Mucosa of stomach (tissue), 1 donor: ENCODE data around the gene SLC2A9.
"Not testable (repeated sequence)": the region's sequence is repeated elsewhere in the genome, so short reads cannot be mapped to it uniquely, and the experiment has no call there.

ENCODE experiments used
- H3K27me3 ChIP-seq: one replicate; pipeline ENCODE4 v1.7.0; 2013; ENCODE audit warnings: mild to moderate bottlenecking, low read length; ENCODE audit not compliant: control insufficient read depth, insufficient read depth
- H3K36me3 ChIP-seq: one replicate; pipeline ENCODE4 v1.7.0; 2013; ENCODE audit warnings: low read length; ENCODE audit not compliant: control insufficient read depth, insufficient read depth
- H3K4me1 ChIP-seq: one replicate; pipeline ENCODE4 v1.7.0; 2013; ENCODE audit warnings: mild to moderate bottlenecking, low read length; ENCODE audit not compliant: control insufficient read depth, insufficient read depth
- H3K4me3 ChIP-seq: one replicate; pipeline ENCODE4 v1.7.0; 2013; ENCODE audit warnings: low read length
- H3K9ac ChIP-seq: one replicate; pipeline ENCODE4 v1.7.0; 2013; ENCODE audit warnings: mild to moderate bottlenecking, low read length, moderate library complexity
- H3K9me3 ChIP-seq: one replicate; pipeline ENCODE4 v1.7.0; 2013; ENCODE audit warnings: mild to moderate bottlenecking, low read length, moderate library complexity; ENCODE audit not compliant: control insufficient read depth
- donor health status: Pancreatic carcinoma.

Gene SLC2A9

GRCh38 chr4:9904976-9905587 lies 116.2 kb downstream of the SLC2A9 start:
- H3K27me3 ChIP-seq: no peaks in the 10 kb centered on the region
- no peak overlapping the region for H3K9ac ChIP-seq
- no peaks in the 10 kb centered on the region for H3K36me3 ChIP-seq
- H3K4me3 ChIP-seq: no peak overlapping the region
- no peaks in the 10 kb centered on the region for H3K4me1 ChIP-seq
- H3K9me3 ChIP-seq: no peaks in the 10 kb centered on the region

- Histone ChIP-seq H3K4me1 (no peaks in the 10 kb centered on the region), H3K9ac (no peak overlapping the region), H3K9me3 (no peaks in the 10 kb centered on the region), H3K27me3 (no peaks in the 10 kb centered on the region), H3K36me3 (no peaks in the 10 kb centered on the region), H3K4me3 (no peak overlapping the region)
These were observed 118.0 kb downstream of the SLC2A9 start for GRCh38 chr4:9903317-9903716.

- H3K9me3 ChIP-seq: no peaks in the 10 kb centered on the region
- H3K4me3 ChIP-seq: no peak overlapping the region
- no peaks in the 10 kb centered on the region for H3K36me3 ChIP-seq
- H3K4me1 ChIP-seq: no peaks in the 10 kb centered on the region
- no peak overlapping the region for H3K9ac ChIP-seq
- no peaks in the 10 kb centered on the region for H3K27me3 ChIP-seq
These were observed 120.0 kb downstream of the SLC2A9 start for GRCh38 chr4:9901257-9901656.

- H3K9me3 ChIP-seq, H3K36me3 ChIP-seq, H3K4me3 ChIP-seq, H3K9ac ChIP-seq, H3K4me1 ChIP-seq, H3K27me3 ChIP-seq: not testable (repeated sequence)
These were observed 120.7 kb downstream of the SLC2A9 start for GRCh38 chr4:9900633-9901032.

- Histone ChIP-seq H3K4me1 (no peaks in the 10 kb centered on the region), H3K9me3 (no peaks in the 10 kb centered on the region)
These were observed 121.8 kb downstream of the SLC2A9 start for GRCh38 chr4:9899306-9900055.

GRCh38 chr4:9898596-9899305 lies 122.5 kb downstream of the SLC2A9 start:
- H3K4me1 ChIP-seq: no peaks in the 10 kb centered on the region
- H3K27me3 ChIP-seq: no peaks in the 10 kb centered on the region
- no peak overlapping the region for H3K4me3 ChIP-seq
- no peak overlapping the region for H3K9ac ChIP-seq
- H3K9me3 ChIP-seq: no peaks in the 10 kb centered on the region
- H3K36me3 ChIP-seq: no peaks in the 10 kb centered on the region

More at GRCh38 chr4:9899306-9900055, 121.8 kb downstream of the SLC2A9 start:
- H3K36me3 ChIP-seq: no peaks in the 10 kb centered on the region
- no peak overlapping the region for H3K4me3 ChIP-seq
- no peak overlapping the region for H3K9ac ChIP-seq
- H3K27me3 ChIP-seq: no peaks in the 10 kb centered on the region

GRCh38 chr4:9895333-9895705 lies 126.0 kb downstream of the SLC2A9 start:
- Histone ChIP-seq H3K36me3 (no peaks in the 10 kb centered on the region), H3K4me3 (no peak overlapping the region)

GRCh38 chr4:9894644-9895332 lies 126.5 kb downstream of the SLC2A9 start:
- Histone ChIP-seq H3K36me3 (no peaks in the 10 kb centered on the region), H3K9ac (no peak overlapping the region), H3K9me3 (no peaks in the 10 kb centered on the region), H3K4me3 (no peak overlapping the region), H3K4me1 (no peaks in the 10 kb centered on the region), H3K27me3 (no peaks in the 10 kb centered on the region)

More at GRCh38 chr4:9895333-9895705, 126.0 kb downstream of the SLC2A9 start:
- H3K9me3 ChIP-seq: no peaks in the 10 kb centered on the region
- H3K27me3 ChIP-seq: no peaks in the 10 kb centered on the region
- no peak overlapping the region for H3K9ac ChIP-seq
- H3K4me1 ChIP-seq: no peaks in the 10 kb centered on the region

GRCh38 chr4:9893329-9894108 lies 127.8 kb downstream of the SLC2A9 start:
- Histone ChIP-seq H3K4me1 (no peaks in the 10 kb centered on the region), H3K4me3 (no peak overlapping the region), H3K9me3 (no peaks in the 10 kb centered on the region), H3K36me3 (no peaks in the 10 kb centered on the region), H3K9ac (no peak overlapping the region), H3K27me3 (no peaks in the 10 kb centered on the region)

GRCh38 chr4:9891740-9892139 lies 129.6 kb downstream of the SLC2A9 start:
- no peaks in the 10 kb centered on the region for H3K27me3 ChIP-seq
- no peaks in the 10 kb centered on the region for H3K36me3 ChIP-seq
- no peak overlapping the region for H3K4me3 ChIP-seq
- H3K4me1 ChIP-seq: no peaks in the 10 kb centered on the region
- no peak overlapping the region for H3K9ac ChIP-seq
- H3K9me3 ChIP-seq: no peaks in the 10 kb centered on the region

GRCh38 chr4:9891056-9891455 lies 130.2 kb downstream of the SLC2A9 start:
- no peaks in the 10 kb centered on the region for H3K4me1 ChIP-seq
- no peaks in the 10 kb centered on the region for H3K27me3 ChIP-seq
- no peak overlapping the region for H3K9ac ChIP-seq
- H3K4me3 ChIP-seq: no peak overlapping the region
- H3K36me3 ChIP-seq: no peaks in the 10 kb centered on the region
- no peaks in the 10 kb centered on the region for H3K9me3 ChIP-seq
